Gastrocnemius medialis (tissue), 4 donors: ENCODE data around the gene KRT73.

ENCODE experiments used
- CTCF ChIP-seq, 5 experiments: fragments of 450-650 bp in 3 of 5; fragments of 200-600 bp in 2 of 5; sonication (generic) in 2 of 5; IDR thresholded peaks in 4 of 5; conservative IDR thresholded peaks in 1 of 5; 1 replicate in 4 of 5; 2 replicates in 1 of 5; pipeline ENCODE4 v1.5.1; 2016 to 2019; ENCODE audit warnings: antibody characterized with exemption in 5 of 5, mild to moderate bottlenecking in 3 of 5, moderate library complexity in 3 of 5
- POLR2A ChIP-seq, 2 donors: fragments of 450-650 bp; IDR thresholded peaks; one replicate each; pipeline ENCODE4 v1.6.1; 2017; ENCODE audit warnings: antibody characterized with exemption in 2 of 2, mild to moderate bottlenecking in 2 of 2, moderate library complexity in 2 of 2

GRCh38 chr12:52611080-52611468 is 7.3 kb downstream of the KRT73 start:
- TF ChIP-seq CTCF (IDR thresholded peaks at IDR 0.05 in 4 of 5, conservative IDR thresholded peaks at IDR 0.05 in 1 of 5) (no peak), POLR2A (IDR thresholded peaks at IDR 0.05) (no peak)
